Measurements from ENCODE around the gene NFKBIB.
"Not testable (repeated sequence)": the region's sequence is repeated elsewhere in the genome, so short reads cannot be mapped to it uniquely, and the experiment has no call there.

GRCh38 chr19:38854961-38855360 lies 44.8 kb upstream of the NFKBIB start:
- not testable (repeated sequence) for TF ChIP-seq CTCF (IDR thresholded peaks at IDR 0.05; ENCODE audit: low read depth, low read length); EZH2phosphoT487 (IDR thresholded peaks at IDR 0.05; ENCODE audit: low read depth)
